Measurements from ENCODE around the gene VASH2. TPM values are rescaled to one million over a fixed set of nuclear protein-coding genes. Genes with fewer than 3 reads are reported as not detected.
A peak's percentile ranks its signal among the peaks of the same experiment; 100 is the strongest.

The VASH2 gene
- total RNA-seq, 1 experiment from 2014 or later = 0.69 TPM

GRCh38 chr1:212970085-212970484 is 19.7 kb downstream of the VASH2 start:
- in situ Hi-C loops (cut with HindIII; ENCODE audit: low pct_unique_long_range_greater_than_20kb, low sequenced_read_pairs) = no loop called here
- DNase-seq (ENCODE audit: low read depth, low spot score) = no peak

GRCh38 chr1:212971312-212971711 is 21.0 kb downstream of the VASH2 start:
- no peak for DNase-seq (ENCODE audit: low read depth, low spot score)

GRCh38 chr1:212973426-212973825 is 23.1 kb downstream of the VASH2 start:
- in situ Hi-C loops (cut with HindIII; ENCODE audit: low pct_unique_long_range_greater_than_20kb, low sequenced_read_pairs) = no loop called here
- DNase-seq (ENCODE audit: low read depth, low spot score) = no peak

More at GRCh38 chr1:212971312-212971711, 21.0 kb downstream of the VASH2 start:
- in situ Hi-C loops (cut with HindIII; ENCODE audit: low pct_unique_long_range_greater_than_20kb, low sequenced_read_pairs) = no loop called here

- DNase-seq (ENCODE audit: low read depth, low spot score) = no peak
- in situ Hi-C loops (cut with HindIII; ENCODE audit: low pct_unique_long_range_greater_than_20kb, low sequenced_read_pairs) = no loop called here
These were observed 23.6 kb downstream of the VASH2 start for GRCh38 chr1:212973899-212974298.

GRCh38 chr1:212974711-212975110 is 24.4 kb downstream of the VASH2 start:
- in situ Hi-C loops (cut with HindIII; ENCODE audit: low pct_unique_long_range_greater_than_20kb, low sequenced_read_pairs) = no loop called here
- no peak for DNase-seq (ENCODE audit: low read depth, low spot score)

- no peak for DNase-seq (ENCODE audit: low read depth, low spot score)
- in situ Hi-C loops (cut with HindIII; ENCODE audit: low pct_unique_long_range_greater_than_20kb, low sequenced_read_pairs) = no loop called here
These were observed 25.0 kb downstream of the VASH2 start for GRCh38 chr1:212975111-212975918.

GRCh38 chr1:212976586-212976985 is 26.2 kb downstream of the VASH2 start:
- in situ Hi-C loops (cut with HindIII; ENCODE audit: low pct_unique_long_range_greater_than_20kb, low sequenced_read_pairs) = no loop called here
- DNase-seq (ENCODE audit: low read depth, low spot score) = no peak

- in situ Hi-C loops (cut with HindIII; ENCODE audit: low pct_unique_long_range_greater_than_20kb, low sequenced_read_pairs) = no loop called here
These were observed 27.7 kb downstream of the VASH2 start for GRCh38 chr1:212977781-212978645.

GRCh38 chr1:212979340-212980122 is 29.2 kb downstream of the VASH2 start:
- DNase-seq (ENCODE audit: low read depth, low spot score) = no peak
- in situ Hi-C loops (cut with HindIII; ENCODE audit: low pct_unique_long_range_greater_than_20kb, low sequenced_read_pairs) = no loop called here

More at GRCh38 chr1:212977781-212978645, 27.7 kb downstream of the VASH2 start:
- no peak for DNase-seq (ENCODE audit: low read depth, low spot score)

- DNase-seq (ENCODE audit: low read depth, low spot score) = peak; percentile 28
- in situ Hi-C loops (cut with HindIII; ENCODE audit: low pct_unique_long_range_greater_than_20kb, low sequenced_read_pairs) = no loop called here
These were observed 29.9 kb downstream of the VASH2 start for GRCh38 chr1:212980123-212980785.

GRCh38 chr1:212981025-212981495 is 30.7 kb downstream of the VASH2 start:
- no peak for DNase-seq (ENCODE audit: low read depth, low spot score)
- in situ Hi-C loops (cut with HindIII; ENCODE audit: low pct_unique_long_range_greater_than_20kb, low sequenced_read_pairs) = no loop called here

- in situ Hi-C loops (cut with HindIII; ENCODE audit: low pct_unique_long_range_greater_than_20kb, low sequenced_read_pairs) = no loop called here
- DNase-seq (ENCODE audit: low read depth, low spot score) = no peak
These were observed 31.4 kb downstream of the VASH2 start for GRCh38 chr1:212981571-212982328.

- DNase-seq (ENCODE audit: low read depth, low spot score) = no peak
- in situ Hi-C loops (cut with HindIII; ENCODE audit: low pct_unique_long_range_greater_than_20kb, low sequenced_read_pairs) = no loop called here
These were observed 32.2 kb downstream of the VASH2 start for GRCh38 chr1:212982430-212983152.

GRCh38 chr1:212983482-212983881 is 33.1 kb downstream of the VASH2 start:
- no peak for DNase-seq (ENCODE audit: low read depth, low spot score)
- in situ Hi-C loops (cut with HindIII; ENCODE audit: low pct_unique_long_range_greater_than_20kb, low sequenced_read_pairs) = no loop called here

GRCh38 chr1:212984522-212985291 is 34.4 kb downstream of the VASH2 start:
- DNase-seq (ENCODE audit: low read depth, low spot score) = no peak
- in situ Hi-C loops (cut with HindIII; ENCODE audit: low pct_unique_long_range_greater_than_20kb, low sequenced_read_pairs) = no loop called here

All from SK-MEL-5 (cell line).